ENCODE measurements around the gene CD44.

The CD44 gene

GRCh38 chr11:35242412-35243242 lies 103.7 kb downstream of the CD44 start:
- no peak overlapping the region for H3K27ac ChIP-seq (ENCODE audit: low read length)

GRCh38 chr11:35243774-35244173 lies 104.8 kb downstream of the CD44 start:
- TF ChIP-seq CTCF (IDR thresholded peaks at IDR 0.05; ENCODE audit: borderline replicate concordance, extremely low read depth, low read length, poor library complexity, severe bottlenecking) = no peak
- no peak for TF ChIP-seq EZH2 (IDR thresholded peaks at IDR 0.05; ENCODE audit: borderline replicate concordance, low read depth, low read length, severe bottlenecking)

More at GRCh38 chr11:35242412-35243242, 103.7 kb downstream of the CD44 start:
- no peak overlapping the region for H3K4me2 ChIP-seq (ENCODE audit: insufficient read depth, low read length)
- no peak for TF ChIP-seq EZH2 (IDR thresholded peaks at IDR 0.05; ENCODE audit: borderline replicate concordance, low read depth, low read length, severe bottlenecking)
- no peak for TF ChIP-seq CTCF (IDR thresholded peaks at IDR 0.05; ENCODE audit: borderline replicate concordance, extremely low read depth, low read length, poor library complexity, severe bottlenecking)
- no peak for ATAC-seq (ENCODE audit: insufficient read depth, low read depth)
- H3K79me2 ChIP-seq (ENCODE audit: insufficient read depth, low read length) = no peaks in the 10 kb centered on the region
- no peak for DNase-seq
- no peak overlapping the region for H2AFZ ChIP-seq (ENCODE audit: low read depth, low read length)
- H3K4me1 ChIP-seq (ENCODE audit: insufficient read depth, low read length) = no peaks in the 10 kb centered on the region
- no peaks in the 10 kb centered on the region for H3K9me3 ChIP-seq (ENCODE audit: insufficient read depth, low read length, severe bottlenecking)
- H3K36me3 ChIP-seq (ENCODE audit: insufficient read depth, low read length) = no peaks in the 10 kb centered on the region
- H3K9ac ChIP-seq (ENCODE audit: low read depth, low read length) = no peak overlapping the region
- no peaks in the 10 kb centered on the region for H3K27me3 ChIP-seq (ENCODE audit: insufficient read depth, low read length, poor library complexity)
- H4K20me1 ChIP-seq (ENCODE audit: insufficient read depth, low read length) = no peaks in the 10 kb centered on the region
- no peak overlapping the region for H3K4me3 ChIP-seq (ENCODE audit: low read depth in 1 of 2, low read length in 2 of 2)

GRCh38 chr11:35245056-35245455 lies 106.1 kb downstream of the CD44 start:
- DNase-seq (no peak), ATAC-seq (ENCODE audit: insufficient read depth, low read depth) (no peak)
- Histone ChIP-seq H3K79me2 (ENCODE audit: insufficient read depth, low read length) (no peaks in the 10 kb centered on the region), H3K4me1 (ENCODE audit: insufficient read depth, low read length) (no peaks in the 10 kb centered on the region), H3K27ac (ENCODE audit: low read length) (no peak overlapping the region), H3K4me3 (ENCODE audit: low read depth in 1 of 2, low read length in 2 of 2) (no peak overlapping the region), H2AFZ (ENCODE audit: low read depth, low read length) (no peak overlapping the region), H3K9ac (ENCODE audit: low read depth, low read length) (no peak overlapping the region), H3K27me3 (ENCODE audit: insufficient read depth, low read length, poor library complexity) (no peaks in the 10 kb centered on the region), H3K9me3 (ENCODE audit: insufficient read depth, low read length, severe bottlenecking) (peaks cover 1% of the 10 kb centered on the region), H4K20me1 (ENCODE audit: insufficient read depth, low read length) (no peaks in the 10 kb centered on the region), H3K4me2 (ENCODE audit: insufficient read depth, low read length) (no peak overlapping the region), H3K36me3 (ENCODE audit: insufficient read depth, low read length) (no peaks in the 10 kb centered on the region)
- no peak for TF ChIP-seq EZH2 (IDR thresholded peaks at IDR 0.05; ENCODE audit: borderline replicate concordance, low read depth, low read length, severe bottlenecking)
- no peak for TF ChIP-seq CTCF (IDR thresholded peaks at IDR 0.05; ENCODE audit: borderline replicate concordance, extremely low read depth, low read length, poor library complexity, severe bottlenecking)

More at GRCh38 chr11:35243774-35244173, 104.8 kb downstream of the CD44 start:
- Histone ChIP-seq H3K4me1 (ENCODE audit: insufficient read depth, low read length) (no peaks in the 10 kb centered on the region), H3K4me3 (ENCODE audit: low read depth in 1 of 2, low read length in 2 of 2) (no peak overlapping the region), H2AFZ (ENCODE audit: low read depth, low read length) (no peak overlapping the region), H3K4me2 (ENCODE audit: insufficient read depth, low read length) (no peak overlapping the region), H4K20me1 (ENCODE audit: insufficient read depth, low read length) (no peaks in the 10 kb centered on the region), H3K27me3 (ENCODE audit: insufficient read depth, low read length, poor library complexity) (no peaks in the 10 kb centered on the region), H3K36me3 (ENCODE audit: insufficient read depth, low read length) (no peaks in the 10 kb centered on the region), H3K9me3 (ENCODE audit: insufficient read depth, low read length, severe bottlenecking) (peaks cover 1% of the 10 kb centered on the region), H3K27ac (ENCODE audit: low read length) (no peak overlapping the region), H3K79me2 (ENCODE audit: insufficient read depth, low read length) (no peaks in the 10 kb centered on the region), H3K9ac (ENCODE audit: low read depth, low read length) (no peak overlapping the region)
- no peak for DNase-seq
- ATAC-seq (ENCODE audit: insufficient read depth, low read depth) = no peak

Measured in DND-41 (cell line).